ENCODE measurements around the gene PFKFB4. TPM values are rescaled to one million over a fixed set of nuclear protein-coding genes. Genes with fewer than 3 reads are reported as not detected.

PFKFB4 gene
- total and polyA plus RNA-seq, 2 donors (not counting 1 experiment from before 2014, with no cell fraction given) = 1.3 to 3.3 TPM

- H3K4me2 ChIP-seq (replicated peaks; ENCODE audit: low read depth, low read length, poor library complexity, severe bottlenecking) = peak overlapping the region; percentile 95
- no peak overlapping the region for H3K4me3 ChIP-seq (ENCODE audit: control extremely low read depth in 1 of 5, extremely low read depth in 1 of 5, insufficient read depth in 1 of 5, low read depth in 2 of 5, low read length in 4 of 5)
- H3K9me3 ChIP-seq (ENCODE audit: control extremely low read depth in 1 of 3, control insufficient read depth in 2 of 3, insufficient read depth in 1 of 3, low read length in 2 of 3) = no peaks in the 10 kb centered on the region
- ChIA-PET POLR2A (interaction anchor here (0.5 kb wide), 1 partner anchor 56 kb away, joined by 5 read pairs; no protein-coding TSS in a partner anchor), CTCF (interaction anchor here (1.8 to 17.7 kb wide), 2 partner anchors 34 to 37 kb away, joined by 5 to 240 read pairs; partner anchors contain the start of gene SHISA5)
- H3K9ac ChIP-seq (ENCODE audit: low read length) = no peak overlapping the region
- peak overlapping the region; percentile 94 for H3K4me3 Mint-ChIP-seq
- H3K27ac Mint-ChIP-seq = peak overlapping the region; percentile 88
- ATAC-seq (ENCODE audit: low read depth) (no peak), DNase-seq (no peak)
- intact Hi-C loops (cut with micrococcal nuclease) = no loop called here
- H3K4me1 ChIP-seq (ENCODE audit: control insufficient read depth in 2 of 2, insufficient read depth in 2 of 2, low read length in 2 of 2) = peaks cover 65 to 75% of the 10 kb centered on the region in 2 donors
- H3K27ac ChIP-seq (ENCODE audit: low read length in 2 of 2) = peak overlapping the region; percentile 57 to 99
- TF ChIP-seq CTCF (IDR thresholded peaks at IDR 0.05) = no peak
- TF ChIP-seq EZH2 (IDR thresholded peaks at IDR 0.05; ENCODE audit: borderline replicate concordance, insufficient read depth, low read depth, low read length, poor library complexity, severe bottlenecking) = no peak
- no peaks in the 10 kb centered on the region for H3K27me3 Mint-ChIP-seq
- peaks cover 89% of the 10 kb centered on the region for H3K79me2 ChIP-seq (ENCODE audit: control insufficient read depth, insufficient read depth, low read length)
- no peaks in the 10 kb centered on the region for H3K9me3 Mint-ChIP-seq (ENCODE audit: insufficient read depth)
- H3K4me1 Mint-ChIP-seq = peaks cover 70% of the 10 kb centered on the region
- H3K27me3 ChIP-seq (replicated peaks in 1 of 4; ENCODE audit: control extremely low read depth in 1 of 4, control insufficient read depth in 3 of 4, insufficient read depth in 4 of 4, low read length in 3 of 4) = no peaks in the 10 kb centered on the region
- H3K36me3 ChIP-seq (replicated peaks in 1 of 2; ENCODE audit: control extremely low read depth in 1 of 2, control insufficient read depth in 1 of 2, extremely low read depth in 1 of 2, insufficient read depth in 2 of 2, low read length in 1 of 2) = peaks cover 0 to 38% of the 10 kb centered on the region in 2 experiments
- H4K20me1 ChIP-seq (ENCODE audit: control insufficient read depth, insufficient read depth, low read length, poor library complexity, severe bottlenecking) = peaks cover 35% of the 10 kb centered on the region
- H2AFZ ChIP-seq (ENCODE audit: insufficient read depth, low read depth, low read length, poor library complexity, severe bottlenecking) = no peak overlapping the region
- WGBS (ENCODE audit: insufficient coverage) = 83% methylated on average over 1 of the region's 1 CpG
Measured at GRCh38 chr3:48470286-48470685, 86.3 kb downstream of the PFKFB4 start.

GRCh38 chr3:48469046-48469915 lies 87.3 kb downstream of the PFKFB4 start:
- no peaks in the 10 kb centered on the region for H3K27me3 ChIP-seq (replicated peaks in 1 of 4; ENCODE audit: control extremely low read depth in 1 of 4, control insufficient read depth in 3 of 4, insufficient read depth in 4 of 4, low read length in 3 of 4)
- 94% methylated on average over 25 of the region's 29 CpGs for WGBS (ENCODE audit: insufficient coverage)
- ChIA-PET CTCF (interaction anchor here (0.5 to 17.7 kb wide), 5 partner anchors 8 to 305 kb away, joined by 3 to 240 read pairs (median 4); partner anchors contain the start of gene SHISA5), POLR2A (no interaction called here)
- Mint-ChIP-seq H3K9me3 (ENCODE audit: insufficient read depth) (no peaks in the 10 kb centered on the region), H3K27me3 (no peaks in the 10 kb centered on the region), H3K27ac (peak overlapping the region; percentile 88), H3K4me1 (peaks cover 66% of the 10 kb centered on the region), H3K4me3 (peak overlapping the region; percentile 94)
- peaks cover 86% of the 10 kb centered on the region for H3K79me2 ChIP-seq (ENCODE audit: control insufficient read depth, insufficient read depth, low read length)
- no peak overlapping the region for H3K9ac ChIP-seq (ENCODE audit: low read length)
- no peak overlapping the region for H3K4me3 ChIP-seq (ENCODE audit: control extremely low read depth in 1 of 5, extremely low read depth in 1 of 5, insufficient read depth in 1 of 5, low read depth in 2 of 5, low read length in 4 of 5)
- peak overlapping the region; percentile 57 to 99 for H3K27ac ChIP-seq (ENCODE audit: low read length in 2 of 2)
- no peak overlapping the region for H2AFZ ChIP-seq (ENCODE audit: insufficient read depth, low read depth, low read length, poor library complexity, severe bottlenecking)
- no peak for TF ChIP-seq EZH2 (IDR thresholded peaks at IDR 0.05; ENCODE audit: borderline replicate concordance, insufficient read depth, low read depth, low read length, poor library complexity, severe bottlenecking)
- TF ChIP-seq CTCF (IDR thresholded peaks at IDR 0.05) = no peak
- H3K4me2 ChIP-seq (replicated peaks; ENCODE audit: low read depth, low read length, poor library complexity, severe bottlenecking) = peak overlapping the region; percentile 95
- peaks cover 67 to 78% of the 10 kb centered on the region in 2 donors for H3K4me1 ChIP-seq (ENCODE audit: control insufficient read depth in 2 of 2, insufficient read depth in 2 of 2, low read length in 2 of 2)
- intact Hi-C loops (cut with micrococcal nuclease) = loop anchor here (10.0 kb wide), 1 partner anchor 216 kb away; the partner anchor contains the start of gene NCKIPSD
- no peaks in the 10 kb centered on the region for H3K9me3 ChIP-seq (ENCODE audit: control extremely low read depth in 1 of 3, control insufficient read depth in 2 of 3, insufficient read depth in 1 of 3, low read length in 2 of 3)
- H4K20me1 ChIP-seq (ENCODE audit: control insufficient read depth, insufficient read depth, low read length, poor library complexity, severe bottlenecking) = peaks cover 35% of the 10 kb centered on the region
- DNase-seq = no peak
- no peak for ATAC-seq (ENCODE audit: low read depth)
- H3K36me3 ChIP-seq (replicated peaks in 1 of 2; ENCODE audit: control extremely low read depth in 1 of 2, control insufficient read depth in 1 of 2, extremely low read depth in 1 of 2, insufficient read depth in 2 of 2, low read length in 1 of 2) = peaks cover 0 to 37% of the 10 kb centered on the region in 2 experiments

All from B cell (primary cell).